Calu3 (cell line): ENCODE data around the gene DNMT3L. TPM values are rescaled to one million over a fixed set of nuclear protein-coding genes. Genes with fewer than 3 reads are reported as not detected.
"Not testable (repeated sequence)": the region's sequence is repeated elsewhere in the genome, so short reads cannot be mapped to it uniquely, and the experiment has no call there.

Experiments
- BruUV-seq: library from RNA; stranded (reverse); fragments of 400-500 nt; replicated peaks from 2 replicates; lab custom pipeline; 2021; lab: Mats Ljungman, UMichigan
- CTCF ChIA-PET: fragments of 300-600 bp; sonication (Branson Sonifier 250); formaldehyde crosslinking; loops from one replicate; lab custom pipeline; 2022; ENCODE audit warnings: antibody characterized with exemption; lab: Charles Lee
- DNase-seq: peaks from one replicate; pipeline ENCODE4 v3.0.0; 2022
- H3K27ac Mint-ChIP-seq: one replicate; pipeline ENCODE4 v1.8.0; 2022; ENCODE audit warnings: mixed read lengths; ENCODE audit not compliant: unreplicated experiment
- H3K27me3 Mint-ChIP-seq: one replicate; pipeline ENCODE4 v1.8.0; 2022; ENCODE audit warnings: mixed read lengths; ENCODE audit not compliant: unreplicated experiment
- H3K36me3 Mint-ChIP-seq: one replicate; pipeline ENCODE4 v1.8.0; 2022; ENCODE audit warnings: mild to moderate bottlenecking, moderate library complexity, mixed read lengths; ENCODE audit not compliant: insufficient read depth, unreplicated experiment
- H3K4me1 Mint-ChIP-seq: one replicate; pipeline ENCODE4 v1.8.0; 2022; ENCODE audit warnings: mild to moderate bottlenecking, low read depth, mixed read lengths; ENCODE audit not compliant: unreplicated experiment
- H3K4me3 Mint-ChIP-seq: one replicate; pipeline ENCODE4 v1.8.0; 2022; ENCODE audit warnings: mild to moderate bottlenecking, low read depth, moderate library complexity, mixed read lengths; ENCODE audit not compliant: unreplicated experiment
- H3K9me3 Mint-ChIP-seq: one replicate; pipeline ENCODE4 v1.8.0; 2022; ENCODE audit warnings: low read depth, mixed read lengths; ENCODE audit not compliant: unreplicated experiment
- intact Hi-C: fragments of 100-400 bp; cut with micrococcal nuclease; formaldehyde crosslinking; loops from one replicate; pipeline ENCODE4 v1.10.0; 2022; ENCODE audit not compliant: unreplicated experiment
- total RNA-seq: library from RNA; stranded (reverse); gene quantifications from 2 replicates; pipeline ENCODE4 v1.2.3, GENCODE V29; 2022

The DNMT3L gene
- total RNA-seq, 1 experiment from 2014 or later, result not detected

GRCh38 chr21:44240842-44241241 is 20.9 kb downstream of the DNMT3L start, which contains the start of gene ICOSLG:
Gene ICOSLG, minus strand, starts transcription at chr21:44240943. Its CDS starts 126 bp downstream, at chr21:44240817.
- BruUV-seq, H3K4me1 Mint-ChIP-seq, intact Hi-C loops, H3K9me3 Mint-ChIP-seq, CTCF ChIA-PET, H3K27me3 Mint-ChIP-seq, H3K4me3 Mint-ChIP-seq, DNase-seq, H3K27ac Mint-ChIP-seq, H3K36me3 Mint-ChIP-seq: not testable (repeated sequence)

- intact Hi-C loops, H3K27me3 Mint-ChIP-seq, H3K27ac Mint-ChIP-seq, DNase-seq, H3K36me3 Mint-ChIP-seq, BruUV-seq, H3K4me3 Mint-ChIP-seq, H3K9me3 Mint-ChIP-seq, CTCF ChIA-PET, H3K4me1 Mint-ChIP-seq: not testable (repeated sequence)
These were observed 21.3 kb downstream of the DNMT3L start for GRCh38 chr21:44240353-44240752.

GRCh38 chr21:44229561-44229960 is 32.1 kb downstream of the DNMT3L start:
- BruUV-seq, CTCF ChIA-PET, H3K4me3 Mint-ChIP-seq: not testable (repeated sequence)

GRCh38 chr21:44228109-44228508 is 33.6 kb downstream of the DNMT3L start:
- DNase-seq, H3K27me3 Mint-ChIP-seq, CTCF ChIA-PET, H3K9me3 Mint-ChIP-seq, H3K4me3 Mint-ChIP-seq, intact Hi-C loops, H3K36me3 Mint-ChIP-seq, H3K4me1 Mint-ChIP-seq, BruUV-seq, H3K27ac Mint-ChIP-seq: not testable (repeated sequence)

More at GRCh38 chr21:44229561-44229960, 32.1 kb downstream of the DNMT3L start:
- H3K27ac Mint-ChIP-seq, DNase-seq, H3K27me3 Mint-ChIP-seq, H3K36me3 Mint-ChIP-seq, intact Hi-C loops, H3K9me3 Mint-ChIP-seq, H3K4me1 Mint-ChIP-seq: not testable (repeated sequence)

- H3K27me3 Mint-ChIP-seq, H3K4me1 Mint-ChIP-seq, BruUV-seq, intact Hi-C loops, H3K36me3 Mint-ChIP-seq, DNase-seq, H3K4me3 Mint-ChIP-seq, CTCF ChIA-PET, H3K9me3 Mint-ChIP-seq, H3K27ac Mint-ChIP-seq: not testable (repeated sequence)
These were observed 34.1 kb downstream of the DNMT3L start for GRCh38 chr21:44227614-44228013.

- CTCF ChIA-PET, H3K4me1 Mint-ChIP-seq, H3K36me3 Mint-ChIP-seq, H3K27me3 Mint-ChIP-seq, H3K27ac Mint-ChIP-seq, intact Hi-C loops, DNase-seq, BruUV-seq, H3K4me3 Mint-ChIP-seq, H3K9me3 Mint-ChIP-seq: not testable (repeated sequence)
These were observed 36.1 kb downstream of the DNMT3L start for GRCh38 chr21:44225605-44226004.

- H3K4me1 Mint-ChIP-seq, H3K27ac Mint-ChIP-seq, DNase-seq, H3K9me3 Mint-ChIP-seq, CTCF ChIA-PET, H3K27me3 Mint-ChIP-seq, BruUV-seq, H3K36me3 Mint-ChIP-seq, intact Hi-C loops, H3K4me3 Mint-ChIP-seq: not testable (repeated sequence)
These were observed 38.4 kb downstream of the DNMT3L start for GRCh38 chr21:44223334-44223733.

- H3K36me3 Mint-ChIP-seq, CTCF ChIA-PET, DNase-seq, intact Hi-C loops, BruUV-seq, H3K27me3 Mint-ChIP-seq, H3K4me3 Mint-ChIP-seq, H3K4me1 Mint-ChIP-seq, H3K9me3 Mint-ChIP-seq, H3K27ac Mint-ChIP-seq: not testable (repeated sequence)
These were observed 41.0 kb downstream of the DNMT3L start for GRCh38 chr21:44220674-44221073.

GRCh38 chr21:44218461-44218860 is 43.2 kb downstream of the DNMT3L start:
- CTCF ChIA-PET, H3K4me1 Mint-ChIP-seq, H3K9me3 Mint-ChIP-seq, BruUV-seq, H3K36me3 Mint-ChIP-seq, H3K27me3 Mint-ChIP-seq, DNase-seq, H3K27ac Mint-ChIP-seq, H3K4me3 Mint-ChIP-seq, intact Hi-C loops: not testable (repeated sequence)

- CTCF ChIA-PET, H3K4me1 Mint-ChIP-seq, H3K27me3 Mint-ChIP-seq, BruUV-seq, H3K4me3 Mint-ChIP-seq, H3K9me3 Mint-ChIP-seq, H3K36me3 Mint-ChIP-seq, intact Hi-C loops, H3K27ac Mint-ChIP-seq, DNase-seq: not testable (repeated sequence)
These were observed 49.7 kb downstream of the DNMT3L start for GRCh38 chr21:44211978-44212377.
